Activated CD4-positive, alpha-beta T cell treated with anti-CD3 and anti-CD28 coated beads for 4 hours (primary cell): Measurements from ENCODE around the gene MAPK12.

Experiments used
- DNase-seq, 2 donors: peaks; one replicate each; pipeline ENCODE4 v3.0.0-alpha.2; 2020

Gene MAPK12

DNA sequence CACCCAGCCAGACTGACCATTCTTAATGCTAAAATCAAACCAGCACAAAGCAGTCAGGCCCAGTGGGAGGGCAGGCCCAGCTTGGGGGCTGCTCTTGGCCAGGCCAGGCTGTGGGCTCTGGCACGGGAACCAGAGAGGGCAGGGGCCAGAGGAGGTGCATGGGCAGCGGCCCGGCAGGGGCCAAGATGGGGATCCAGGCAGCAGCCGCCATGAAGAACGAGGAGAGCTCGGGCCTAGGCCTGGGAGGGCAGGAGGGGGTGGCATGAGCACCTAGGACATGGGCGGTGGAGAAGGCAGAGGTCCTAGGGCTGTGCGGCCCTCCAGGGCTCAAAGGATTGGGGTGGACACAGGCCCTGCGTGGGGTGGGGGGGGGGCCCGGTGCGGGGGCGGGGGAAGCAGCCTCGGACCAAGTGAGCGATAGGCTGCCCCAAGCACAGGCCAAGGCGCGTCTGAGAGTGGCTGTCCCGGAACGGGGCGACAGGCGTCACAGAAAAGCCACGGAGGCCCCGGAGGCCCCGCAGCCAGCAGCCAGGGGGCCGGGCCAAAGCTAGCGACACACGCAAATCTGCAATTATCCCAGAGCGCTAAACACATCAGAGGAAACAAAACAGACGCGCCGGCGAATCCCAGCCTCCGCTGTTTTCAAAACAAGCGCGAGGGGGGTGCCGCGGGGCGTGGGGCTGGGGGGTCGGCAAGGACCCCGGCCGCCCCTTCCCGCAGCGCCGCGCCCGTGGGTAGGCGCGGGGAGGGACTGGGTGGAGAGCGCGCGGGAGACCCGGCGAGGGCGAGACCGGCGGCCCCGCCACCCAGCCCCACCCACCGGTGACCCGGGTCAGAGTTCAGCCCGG, 37.7 kb upstream of the MAPK12 start:
- no peak for DNase-seq

DNA sequence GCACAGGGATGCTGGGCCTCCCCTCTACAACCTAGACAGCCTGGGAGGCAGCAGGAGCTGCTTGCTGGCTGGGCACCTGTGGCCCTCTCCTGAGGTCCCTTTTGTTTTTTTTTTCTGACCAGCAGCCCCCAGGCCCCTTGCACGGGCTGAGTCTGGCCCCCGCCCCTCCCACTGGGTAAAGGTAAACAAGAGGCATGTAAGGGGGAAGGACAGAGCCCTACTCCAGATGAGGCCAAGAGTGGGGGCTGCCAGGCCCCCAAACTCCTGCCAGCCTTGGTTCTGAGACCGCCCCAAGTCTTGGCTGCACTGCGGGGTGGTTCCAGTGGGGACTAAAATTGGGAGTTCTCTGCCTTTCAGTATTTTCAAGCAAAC, 36.8 kb upstream of the MAPK12 start:
- DNase-seq: no peak

GRCh38 chr22:50297510-50298265, 36.2 kb upstream of the MAPK12 start:
- no peak for DNase-seq

DNA sequence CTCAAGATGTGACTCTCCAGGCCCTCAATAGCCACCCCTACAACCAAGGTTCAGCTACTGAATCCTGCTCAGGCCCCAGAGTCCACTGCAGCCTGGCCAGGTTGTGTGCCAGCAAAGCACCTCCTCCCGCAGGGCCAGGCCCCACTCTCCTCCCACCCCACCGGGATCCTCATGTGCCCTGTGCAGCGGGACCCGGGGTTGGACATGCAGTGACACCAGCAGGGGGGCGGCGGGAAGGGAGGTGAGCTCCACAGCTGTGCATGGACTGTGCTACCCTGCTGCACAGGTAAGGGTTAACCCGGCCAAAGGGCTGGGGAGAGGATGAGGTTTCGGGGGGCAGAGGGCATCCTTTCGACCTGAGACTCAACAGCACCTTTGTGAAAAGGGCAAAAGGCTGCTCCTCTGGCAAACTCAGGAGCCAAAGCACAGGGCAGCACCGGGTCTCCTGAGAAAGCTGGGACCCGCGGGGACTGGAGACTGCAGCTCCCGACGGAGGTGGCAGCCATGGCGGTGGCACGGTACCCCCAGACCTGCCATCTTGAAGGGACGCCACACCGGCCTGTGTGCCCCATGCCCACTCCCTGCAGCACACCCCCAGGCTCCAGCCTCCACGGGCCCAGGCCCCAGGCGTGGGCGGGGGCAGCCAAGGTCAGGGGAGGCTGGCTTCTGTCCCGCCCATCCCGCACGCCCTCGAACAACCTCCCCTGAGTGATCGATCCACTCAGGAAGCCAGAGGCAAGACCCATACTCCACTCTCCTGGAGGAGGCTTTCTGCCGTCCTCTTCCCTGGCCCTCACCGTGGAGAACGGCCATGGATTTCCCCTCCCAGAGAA, 35.4 kb upstream of the MAPK12 start:
- DNase-seq: no peak

DNA sequence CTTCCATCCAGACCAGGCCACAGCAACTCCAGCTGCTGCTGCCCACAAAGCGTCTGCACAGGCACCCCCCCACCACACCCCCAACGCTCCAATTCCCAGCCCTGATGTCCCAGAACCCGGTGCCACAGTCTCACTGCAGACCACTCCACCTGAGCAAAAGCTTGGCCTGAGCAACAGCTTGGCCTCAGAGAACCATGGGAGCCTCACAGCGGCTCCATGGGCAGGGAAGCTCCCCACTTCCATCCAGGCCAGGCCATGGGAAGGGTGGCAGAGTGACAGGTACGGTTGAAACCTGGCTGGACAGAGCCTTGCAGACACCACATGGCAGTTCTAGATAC, 32.8 kb upstream of the MAPK12 start:
- DNase-seq: no peak

DNA sequence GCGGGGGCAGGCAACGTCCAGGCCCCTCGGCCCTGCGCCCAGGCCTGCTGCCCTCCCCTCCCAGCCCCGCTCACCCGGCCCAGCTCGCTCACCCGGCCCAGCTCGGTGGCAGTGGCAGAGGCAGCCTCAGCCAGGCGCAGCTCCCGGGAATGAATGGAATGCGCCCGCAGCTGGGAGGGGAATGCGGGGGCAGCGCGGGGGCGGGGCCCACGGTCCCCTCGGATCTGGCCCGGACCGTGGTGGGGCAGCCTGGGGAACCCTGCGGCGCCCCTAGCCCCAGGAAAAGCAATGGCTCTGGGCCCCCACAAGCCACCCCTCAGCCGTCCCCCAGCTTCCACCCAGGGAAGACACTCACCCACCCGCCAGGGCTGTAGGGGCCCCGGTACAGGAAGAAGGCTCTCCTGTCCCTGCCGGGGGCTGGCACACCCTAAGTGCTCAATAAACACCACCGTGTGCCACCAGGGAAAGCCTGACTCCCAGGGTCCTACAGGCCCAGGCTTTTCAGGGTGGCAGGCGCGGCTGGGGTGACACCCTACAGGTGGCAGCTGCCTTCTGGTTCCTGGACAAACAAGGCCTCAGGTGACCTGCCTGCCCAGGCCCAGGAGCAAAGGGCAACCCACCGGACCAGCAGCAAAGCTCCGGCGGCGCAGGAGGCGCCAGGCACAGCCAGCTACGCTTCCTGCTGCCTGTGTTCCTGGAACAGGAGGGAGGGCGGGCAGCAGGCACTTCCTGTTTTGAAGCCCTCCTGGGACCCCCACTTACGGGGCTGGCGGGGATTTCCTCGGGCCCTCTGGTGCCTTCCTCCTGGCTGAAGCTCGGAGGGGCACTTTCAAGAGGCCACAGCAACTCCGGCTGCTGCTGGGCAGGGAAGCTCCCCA, 32.2 kb upstream of the MAPK12 start:
- DNase-seq: no peak

GRCh38 chr22:50292643-50293440, 31.4 kb upstream of the MAPK12 start:
- no peak for DNase-seq

DNA sequence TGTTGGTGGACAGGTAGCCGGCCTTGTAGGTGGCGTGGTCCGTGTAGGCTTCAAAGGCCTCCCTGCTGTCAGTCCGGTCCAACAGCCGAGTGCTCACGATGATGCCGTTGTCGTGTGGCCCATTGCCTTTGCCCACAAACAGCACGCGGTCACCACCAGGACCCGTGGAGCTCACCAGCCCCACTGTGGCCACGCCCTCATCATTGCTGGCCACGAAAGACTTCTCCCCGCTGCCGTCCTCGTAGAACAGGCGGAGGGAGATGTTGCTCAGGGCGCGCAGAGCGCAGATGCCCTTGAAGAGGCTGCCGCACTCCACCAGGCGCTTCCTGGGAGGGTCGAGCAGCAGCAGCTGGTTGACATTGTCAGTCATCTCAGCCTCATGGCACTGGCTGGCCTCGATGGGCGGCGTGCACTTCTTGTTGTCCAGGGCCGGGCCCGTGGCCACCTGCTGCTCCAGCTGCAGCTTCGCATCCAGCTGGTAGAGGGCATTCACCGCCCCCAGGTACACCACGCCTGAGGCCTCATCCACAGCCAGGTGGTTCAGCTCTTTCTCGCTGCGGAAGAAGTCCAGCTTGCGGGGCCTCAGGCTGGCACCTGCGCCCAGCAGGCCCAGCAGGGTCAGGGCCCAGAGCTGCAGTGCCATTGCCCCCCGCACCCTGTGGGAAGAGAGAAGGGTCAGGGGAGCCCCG, 28.6 kb upstream of the MAPK12 start:
- DNase-seq: no peak

DNA sequence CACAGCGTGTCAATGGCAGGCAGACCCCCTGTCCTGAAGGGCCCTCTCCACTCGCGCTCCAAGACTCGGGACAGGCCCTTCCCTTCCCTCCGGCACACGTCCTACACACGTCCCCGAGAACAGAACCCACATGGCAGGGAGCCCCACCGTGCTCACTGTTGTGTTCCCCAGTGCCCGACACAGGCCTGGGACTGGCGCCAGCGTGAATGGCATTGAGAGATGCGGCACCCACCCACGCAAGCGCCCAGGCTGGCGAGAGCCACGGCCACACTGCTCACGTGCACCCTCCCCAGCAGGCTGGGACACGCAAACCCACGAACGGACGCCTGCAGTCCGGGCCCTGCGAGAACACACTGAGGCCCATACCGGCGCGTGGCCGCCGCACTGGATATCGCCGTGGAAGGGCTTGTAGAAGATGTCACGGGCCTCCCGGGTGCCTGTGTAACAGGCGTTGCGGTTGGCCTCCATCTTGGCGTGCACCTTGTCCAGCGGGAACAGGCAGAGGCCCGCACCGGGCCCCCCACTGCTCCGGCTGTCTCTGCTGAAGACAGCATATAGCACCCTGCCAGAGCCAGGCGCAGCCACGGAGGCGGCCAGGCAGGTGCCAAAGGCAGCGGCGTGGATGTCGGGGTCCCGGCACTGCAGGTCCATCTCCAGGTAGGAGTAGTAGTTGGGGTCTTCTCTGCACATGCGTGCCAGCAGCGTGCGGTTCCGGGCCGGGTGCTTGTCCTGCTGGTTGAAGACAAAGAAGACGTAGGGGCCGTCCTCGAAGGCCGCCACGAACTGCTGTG, 27.9 kb upstream of the MAPK12 start:
- DNase-seq: no peak

- no peak for DNase-seq
These were observed 26.2 kb upstream of the MAPK12 start for GRCh38 chr22:50287731-50288130.

DNA sequence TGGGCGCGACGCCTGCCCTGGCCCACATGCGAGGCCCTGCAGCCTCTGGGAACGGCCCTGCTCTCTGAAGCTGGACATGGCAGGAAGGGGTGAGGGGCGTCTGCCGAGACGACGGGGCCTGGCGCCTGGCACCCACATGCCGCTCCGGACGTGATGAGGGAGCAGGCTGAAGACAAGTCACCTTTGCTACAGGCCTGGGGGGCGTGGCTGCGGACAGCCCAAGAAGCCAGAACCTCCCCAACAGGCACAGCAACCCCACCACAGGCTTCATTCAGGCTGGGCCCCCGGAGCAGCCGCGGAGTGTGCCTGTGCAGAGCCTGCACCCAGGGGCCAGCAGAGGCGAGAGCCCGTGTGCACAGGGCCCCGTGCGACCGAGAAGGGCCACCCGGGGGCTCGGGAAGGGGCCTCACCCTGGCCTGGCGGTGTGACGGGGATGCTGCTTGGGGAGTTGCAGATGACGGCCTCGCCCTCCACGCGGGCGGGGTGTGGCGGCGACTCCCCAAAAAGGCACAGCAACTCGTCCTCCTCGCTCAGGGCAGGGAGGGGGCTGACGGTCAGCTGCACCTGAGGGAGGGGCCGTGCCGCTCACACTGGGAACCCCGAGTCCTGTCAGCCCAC, 25.3 kb upstream of the MAPK12 start:
- no peak for DNase-seq

- no peak for DNase-seq
These were observed 24.8 kb upstream of the MAPK12 start for GRCh38 chr22:50286275-50286674.

GRCh38 chr22:50285568-50286229, 24.2 kb upstream of the MAPK12 start:
- DNase-seq: no peak

DNA sequence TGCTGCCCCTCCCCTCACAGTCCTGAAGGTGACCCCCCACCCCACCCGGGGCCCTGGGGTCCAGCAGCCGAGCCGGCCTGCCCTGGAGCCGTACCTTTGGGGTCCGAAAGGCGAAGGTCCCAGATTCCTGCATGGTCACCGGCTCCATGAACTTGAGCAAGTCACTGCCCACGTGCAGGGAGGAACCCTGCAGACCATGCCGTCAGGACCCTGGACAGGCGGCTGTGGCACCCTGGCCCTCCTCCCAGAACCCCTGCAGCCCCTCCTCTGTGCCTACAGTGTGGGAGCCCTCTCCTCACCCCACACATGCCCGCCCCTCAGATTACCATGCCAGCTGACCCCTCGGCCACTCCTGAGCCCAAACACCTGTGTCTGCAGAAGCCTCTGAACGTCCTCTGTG, 23.0 kb upstream of the MAPK12 start:
- no peak for DNase-seq

GRCh38 chr22:50283821-50284220, 22.3 kb upstream of the MAPK12 start:
- no peak for DNase-seq

GRCh38 chr22:50282361-50283155, 21.1 kb upstream of the MAPK12 start:
- no peak for DNase-seq

DNA sequence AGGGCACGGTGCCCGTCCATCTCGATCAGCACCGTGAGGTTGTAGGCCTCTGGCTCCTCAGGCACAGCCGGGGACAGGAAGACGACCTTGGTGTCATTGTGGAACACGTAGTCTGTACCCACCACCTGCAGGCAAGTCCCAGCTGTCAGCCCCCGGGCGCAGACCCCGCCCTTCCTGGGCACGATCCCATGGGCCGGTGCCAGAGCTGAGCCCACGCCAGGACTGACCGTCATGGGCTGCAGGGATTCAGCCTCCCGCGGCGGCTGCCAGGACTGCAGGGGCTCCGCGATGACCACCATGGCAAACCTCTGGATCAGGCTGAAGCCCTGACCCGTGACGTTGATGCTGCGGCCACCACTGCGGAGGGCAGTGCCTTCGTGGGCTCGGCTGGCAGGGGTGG, 20.5 kb upstream of the MAPK12 start:
- DNase-seq: no peak

GRCh38 chr22:50281384-50281760, 19.9 kb upstream of the MAPK12 start:
- no peak for DNase-seq
